ENCODE measurements around the gene CYBA.
A peak's percentile ranks its signal among the peaks of the same experiment; 100 is the strongest.

CYBA gene

GRCh38 chr16:88651989-88652761 lies 1.3 kb upstream of the CYBA start:
- Histone ChIP-seq H3K9me3 (replicated peaks; ENCODE audit: insufficient read depth, low read length) (no peaks in the 10 kb centered on the region), H2AFZ (ENCODE audit: low read length) (no peak overlapping the region), H3K36me3 (replicated peaks; ENCODE audit: insufficient read depth, low read length) (no peaks in the 10 kb centered on the region), H3K27me3 (replicated peaks; ENCODE audit: insufficient read depth, low read length) (no peaks in the 10 kb centered on the region), H3K9me2 (replicated peaks; ENCODE audit: insufficient read depth, low read length) (no peaks in the 10 kb centered on the region), H3K4me2 (ENCODE audit: low read depth, low read length) (peak overlapping the region; percentile 88; the same call in 1 of the 2 replicates), H3K4me1 (ENCODE audit: low read length) (peaks cover 11% of the 10 kb centered on the region; the same call in 1 of the 2 replicates), H4K20me1 (ENCODE audit: insufficient read depth, low read length) (no peaks in the 10 kb centered on the region), H3F3A (ENCODE audit: insufficient read depth, low read length) (no peaks in the 10 kb centered on the region), H3K4me3 (ENCODE audit: low read length) (peak overlapping the region; percentile 62; the same call in 1 of the 2 replicates), H3K9ac (ENCODE audit: low read length) (peak overlapping the region; percentile 62; the same call in 1 of the 2 replicates), H3K27ac (ENCODE audit: low read length) (peak overlapping the region; percentile 88; the same call in 1 of the 2 replicates), H3K79me2 (ENCODE audit: low read length) (peaks cover 24% of the 10 kb centered on the region)
- TF ChIP-seq CTCF (IDR thresholded peaks at IDR 0.05; ENCODE audit: low read length) (no peak), EZH2phosphoT487 (IDR thresholded peaks at IDR 0.05; ENCODE audit: low read length) (no peak), EZH2 (optimal IDR thresholded peaks at IDR 0.05; ENCODE audit: low read depth, low read length) (no peak)
- no peak for DNase-seq

DNA sequence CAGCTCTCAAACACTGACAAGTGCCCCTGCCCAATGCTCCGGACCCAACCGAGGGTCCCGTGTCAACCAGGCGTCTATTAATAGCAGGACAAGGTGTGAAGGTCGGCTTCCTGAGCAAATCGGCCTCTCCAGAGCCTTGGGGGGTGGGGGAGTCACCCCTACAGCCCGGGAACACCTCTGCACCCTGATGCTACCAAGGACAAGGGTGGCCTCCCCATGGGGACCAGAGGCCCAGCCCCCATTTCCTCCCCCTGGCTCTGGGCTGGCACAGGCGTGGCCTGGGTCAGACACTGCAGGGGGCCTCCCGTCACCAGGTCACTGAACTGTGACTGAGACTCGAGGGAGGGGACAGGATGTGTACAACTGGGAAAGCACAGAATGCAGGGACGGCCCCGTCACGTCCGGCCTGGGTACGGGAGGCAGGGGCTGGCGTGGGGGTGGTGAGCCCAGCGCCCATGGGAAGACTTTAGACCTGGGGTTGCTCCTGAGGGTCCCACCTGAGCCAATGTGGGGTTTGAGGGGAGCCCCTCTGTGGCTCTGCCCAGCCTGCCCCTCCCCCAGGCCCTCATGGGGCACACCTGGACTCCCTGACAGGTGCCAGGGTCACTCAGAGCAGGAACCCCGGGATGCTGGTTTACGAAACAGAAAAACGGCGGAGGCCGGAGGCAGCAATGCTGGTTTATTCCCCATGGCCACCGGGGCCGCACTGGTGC lies 579 bp upstream of the CYBA start:
- no peaks in the 10 kb centered on the region for H3K27me3 ChIP-seq (replicated peaks; ENCODE audit: insufficient read depth, low read length)
- H3F3A ChIP-seq (ENCODE audit: insufficient read depth, low read length) = no peaks in the 10 kb centered on the region
- H3K36me3 ChIP-seq (replicated peaks; ENCODE audit: insufficient read depth, low read length) = no peaks in the 10 kb centered on the region
- H3K4me1 ChIP-seq (ENCODE audit: low read length) = peaks cover 11% of the 10 kb centered on the region; the same call in 1 of the 2 replicates
- H3K9ac ChIP-seq (ENCODE audit: low read length) = peak overlapping the region; percentile 62
- no peaks in the 10 kb centered on the region for H3K9me3 ChIP-seq (replicated peaks; ENCODE audit: insufficient read depth, low read length)
- H3K9me2 ChIP-seq (replicated peaks; ENCODE audit: insufficient read depth, low read length) = no peaks in the 10 kb centered on the region
- peak overlapping the region; percentile 88 for H3K4me2 ChIP-seq (ENCODE audit: low read depth, low read length)
- H3K4me3 ChIP-seq (ENCODE audit: low read length) = peak overlapping the region; percentile 62
- no peak overlapping the region for H2AFZ ChIP-seq (ENCODE audit: low read length)
- peak; percentile 64 for DNase-seq
- H4K20me1 ChIP-seq (ENCODE audit: insufficient read depth, low read length) = no peaks in the 10 kb centered on the region
- no peak for TF ChIP-seq EZH2 (optimal IDR thresholded peaks at IDR 0.05; ENCODE audit: low read depth, low read length)
- no peak for TF ChIP-seq EZH2phosphoT487 (IDR thresholded peaks at IDR 0.05; ENCODE audit: low read length)
- no peak for TF ChIP-seq CTCF (IDR thresholded peaks at IDR 0.05; ENCODE audit: low read length)
- H3K79me2 ChIP-seq (ENCODE audit: low read length) = peaks cover 24% of the 10 kb centered on the region
- peak overlapping the region; percentile 88 for H3K27ac ChIP-seq (ENCODE audit: low read length)

GRCh38 chr16:88649924-88650748 lies 717 bp downstream of the CYBA start:
- Histone ChIP-seq H3K27me3 (replicated peaks; ENCODE audit: insufficient read depth, low read length) (no peaks in the 10 kb centered on the region), H4K20me1 (ENCODE audit: insufficient read depth, low read length) (no peaks in the 10 kb centered on the region), H3K27ac (ENCODE audit: low read length) (peak overlapping the region; percentile 53; the same call in 1 of the 2 replicates), H3K4me2 (ENCODE audit: low read depth, low read length) (peak overlapping the region; percentile 66), H2AFZ (ENCODE audit: low read length) (no peak overlapping the region), H3F3A (ENCODE audit: insufficient read depth, low read length) (no peaks in the 10 kb centered on the region), H3K9ac (ENCODE audit: low read length) (peak overlapping the region; percentile 79), H3K36me3 (replicated peaks; ENCODE audit: insufficient read depth, low read length) (no peaks in the 10 kb centered on the region), H3K79me2 (ENCODE audit: low read length) (peaks cover 24% of the 10 kb centered on the region), H3K4me1 (ENCODE audit: low read length) (peaks cover 11% of the 10 kb centered on the region; the same call in 1 of the 2 replicates), H3K4me3 (ENCODE audit: low read length) (peak overlapping the region; percentile 83), H3K9me2 (replicated peaks; ENCODE audit: insufficient read depth, low read length) (no peaks in the 10 kb centered on the region), H3K9me3 (replicated peaks; ENCODE audit: insufficient read depth, low read length) (no peaks in the 10 kb centered on the region)
- peak; percentile 26 for DNase-seq
- no peak for TF ChIP-seq EZH2phosphoT487 (IDR thresholded peaks at IDR 0.05; ENCODE audit: low read length)
- TF ChIP-seq CTCF (IDR thresholded peaks at IDR 0.05; ENCODE audit: low read length) = no peak
- TF ChIP-seq EZH2 (optimal IDR thresholded peaks at IDR 0.05; ENCODE audit: low read depth, low read length) = no peak

Data from MM.1S (cell line).